Parietal lobe (tissue), 1 donor: ENCODE measurements around the gene COL17A1. TPM values are rescaled to one million over a fixed set of nuclear protein-coding genes. Genes with fewer than 3 reads are reported as not detected.

Experiments
- total RNA-seq: library from RNA; depleted of rRNA; stranded (reverse); fragments of >200 nt; gene quantifications from one replicate; pipeline ENCODE4 v1.2.3, GENCODE V29; 2014

The COL17A1 gene
- total RNA-seq = not detected

DNA sequence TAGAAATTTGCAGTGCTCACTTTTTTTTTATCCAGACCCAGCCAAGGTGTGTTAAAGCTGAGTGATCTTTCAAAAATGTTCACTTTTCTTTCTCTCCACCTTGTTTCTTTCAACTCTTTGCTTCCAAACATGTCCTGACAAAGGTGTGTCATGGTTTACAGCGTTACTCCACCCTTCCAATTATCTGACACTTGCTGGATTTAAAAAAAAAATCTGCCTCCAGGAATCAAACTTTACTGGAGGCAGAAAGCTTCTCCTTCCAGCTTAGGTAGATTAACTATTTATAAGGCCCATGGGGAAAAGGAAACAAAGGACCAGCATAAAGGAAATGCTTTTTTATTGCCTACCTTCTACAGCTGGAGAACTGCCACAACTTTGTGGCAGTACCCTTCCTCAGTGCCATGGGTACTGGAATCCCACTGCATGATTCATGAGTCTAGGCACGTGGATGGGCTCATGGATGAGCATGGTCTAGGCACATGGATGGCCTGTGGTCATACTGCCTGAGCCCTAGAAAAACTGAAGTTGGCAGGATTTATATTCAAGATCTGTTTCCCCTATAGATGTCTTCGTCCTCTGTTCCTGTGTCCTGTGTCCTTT lies at the start of gene COL17A1:
Gene COL17A1 (minus strand): TSS at position 80 of the 600 bp plus-strand sequence. CDS start 5,207 bp downstream, outside the sequence.

DNA sequence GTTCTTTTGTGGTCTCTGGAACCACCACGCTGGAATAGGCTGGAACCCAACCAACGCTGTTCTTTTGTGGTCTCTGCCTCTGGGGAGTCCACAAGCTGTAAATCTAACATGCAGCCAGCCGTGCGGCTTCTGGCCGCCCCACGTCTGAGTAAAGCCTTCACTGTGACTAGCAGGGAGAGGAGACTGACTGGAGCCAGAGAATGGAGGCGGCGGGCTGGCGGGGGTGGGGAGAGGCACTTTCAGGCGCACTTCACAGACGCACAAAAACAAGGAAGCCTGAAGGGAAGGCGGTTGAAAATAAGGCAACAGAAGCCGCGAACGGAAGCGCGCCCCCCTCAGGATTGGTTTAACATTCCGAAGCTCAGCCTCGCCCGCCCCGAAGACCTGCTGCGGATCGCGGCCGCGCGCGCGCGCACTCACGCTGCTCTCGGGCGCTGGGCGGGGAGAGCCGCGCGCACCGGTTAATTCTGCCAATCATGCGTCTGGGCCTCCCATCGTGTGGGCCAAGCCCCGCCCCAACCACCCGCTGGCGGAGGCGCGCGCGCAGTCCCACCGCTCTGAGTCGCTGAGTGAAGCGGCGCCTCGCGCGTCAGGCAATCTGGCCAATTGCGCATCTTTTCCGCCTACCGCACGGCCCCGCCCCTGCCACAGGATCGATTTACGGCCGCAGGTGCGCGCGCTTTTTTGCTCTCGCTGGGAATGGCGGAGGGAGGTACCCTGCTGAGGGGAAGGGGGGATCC lies 36.0 kb upstream of the COL17A1 start, which contains the start of gene SFR1:
Gene SFR1 (plus strand): TSS at position 687 of the 740 bp plus-strand sequence. CDS start 13 bp downstream, at position 700.

Other genes with a start within 250 kb of the COL17A1 start
- gene SH3PXD2A, start 230.3 kb downstream of the COL17A1 start, total RNA-seq = 18.5 TPM
- gene STN1, start 167.7 kb downstream of the COL17A1 start, total RNA-seq = 5.0 TPM
- gene SLK, start 118.7 kb downstream of the COL17A1 start, total RNA-seq = 50.7 TPM
- 11.9 TPM for gene SFR1, start 36.3 kb upstream of the COL17A1 start, total RNA-seq
- 10.3 TPM for gene CFAP43, start 146.5 kb upstream of the COL17A1 start, total RNA-seq
- 20.3 TPM for gene GSTO1, start 169.0 kb upstream of the COL17A1 start, total RNA-seq
- gene GSTO2, start 183.3 kb upstream of the COL17A1 start, total RNA-seq = 4.4 TPM